ENCODE results near the gene B9D1.
A peak's percentile ranks its signal among the peaks of the same experiment; 100 is the strongest.

The B9D1 gene, protein sequence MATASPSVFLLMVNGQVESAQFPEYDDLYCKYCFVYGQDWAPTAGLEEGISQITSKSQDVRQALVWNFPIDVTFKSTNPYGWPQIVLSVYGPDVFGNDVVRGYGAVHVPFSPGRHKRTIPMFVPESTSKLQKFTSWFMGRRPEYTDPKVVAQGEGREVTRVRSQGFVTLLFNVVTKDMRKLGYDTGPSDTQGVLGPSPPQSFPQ

DNA sequence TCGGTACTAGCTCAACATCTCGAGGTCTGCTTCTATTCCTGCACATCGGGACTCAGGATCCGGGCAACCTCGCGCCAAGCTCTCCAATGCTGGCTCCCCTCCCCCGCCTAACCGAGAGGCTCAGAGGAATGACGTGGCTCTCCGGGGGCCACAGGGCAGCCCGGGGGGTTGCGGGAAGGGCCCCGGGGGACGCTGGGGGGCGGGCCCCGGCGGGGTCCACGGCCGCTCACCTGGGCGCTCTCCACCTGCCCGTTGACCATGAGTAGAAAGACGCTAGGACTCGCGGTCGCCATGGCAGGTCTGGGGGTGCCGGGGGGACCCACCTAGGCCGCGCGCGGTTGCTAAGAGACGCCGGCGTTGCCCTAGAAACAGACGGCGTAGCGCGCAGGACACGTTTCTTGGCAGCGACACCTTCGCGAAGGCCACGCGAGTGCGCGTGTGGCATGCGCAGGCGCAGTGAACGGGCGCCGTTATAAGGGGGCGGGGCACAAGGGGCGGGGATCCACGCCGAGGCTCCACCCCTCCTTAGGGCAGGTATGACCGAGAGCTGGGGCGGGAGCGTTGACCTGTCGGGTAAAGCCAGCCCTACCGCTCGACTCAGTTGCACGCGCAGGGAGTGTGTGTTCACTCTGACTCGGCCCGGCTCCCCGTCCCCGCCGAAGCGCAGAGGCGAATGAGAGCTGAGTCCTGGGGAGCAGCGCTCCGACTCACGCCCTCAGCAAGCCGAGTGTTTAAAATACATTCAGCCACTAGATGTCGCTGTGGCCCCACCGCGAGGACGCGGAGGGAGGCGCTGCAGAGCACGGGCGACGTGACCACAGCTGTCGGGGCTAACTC is at the start of gene B9D1:
Gene B9D1 (minus strand): TSS at position 447 of the 837 bp plus-strand sequence. CDS start 154 bp downstream, at position 293.
- TF ChIP-seq GATA2 (IDR thresholded peaks at IDR 0.05; ENCODE audit: low read depth, low read length) = no peak
- no peak for TF ChIP-seq GATA3 (IDR thresholded peaks at IDR 0.05; ENCODE audit: low read depth, low read length)

DNA sequence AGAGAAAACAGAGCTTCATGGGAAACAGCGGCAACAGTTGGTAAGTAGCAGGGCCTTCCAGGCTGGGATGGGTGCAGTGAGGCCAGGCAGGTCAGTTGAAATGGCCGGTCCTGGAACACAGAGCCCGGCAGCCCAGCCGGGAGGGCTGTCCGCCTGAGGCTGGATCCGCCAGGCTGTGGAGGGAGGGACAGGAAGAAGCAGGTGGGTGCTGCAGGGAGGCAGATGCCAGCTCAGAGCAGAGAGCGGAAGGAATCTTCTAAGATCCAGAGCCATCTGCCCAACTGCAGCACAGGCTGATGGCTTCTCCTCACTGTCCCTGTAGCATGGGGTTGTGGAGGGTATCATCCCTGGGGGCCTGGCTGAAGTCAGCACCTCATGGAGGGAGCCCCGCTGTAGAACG is 49.1 kb upstream of the B9D1 start:
- TF ChIP-seq GATA3 (IDR thresholded peaks at IDR 0.05; ENCODE audit: low read depth, low read length) (no peak), GATA2 (IDR thresholded peaks at IDR 0.05; ENCODE audit: low read depth, low read length) (no peak)

DNA sequence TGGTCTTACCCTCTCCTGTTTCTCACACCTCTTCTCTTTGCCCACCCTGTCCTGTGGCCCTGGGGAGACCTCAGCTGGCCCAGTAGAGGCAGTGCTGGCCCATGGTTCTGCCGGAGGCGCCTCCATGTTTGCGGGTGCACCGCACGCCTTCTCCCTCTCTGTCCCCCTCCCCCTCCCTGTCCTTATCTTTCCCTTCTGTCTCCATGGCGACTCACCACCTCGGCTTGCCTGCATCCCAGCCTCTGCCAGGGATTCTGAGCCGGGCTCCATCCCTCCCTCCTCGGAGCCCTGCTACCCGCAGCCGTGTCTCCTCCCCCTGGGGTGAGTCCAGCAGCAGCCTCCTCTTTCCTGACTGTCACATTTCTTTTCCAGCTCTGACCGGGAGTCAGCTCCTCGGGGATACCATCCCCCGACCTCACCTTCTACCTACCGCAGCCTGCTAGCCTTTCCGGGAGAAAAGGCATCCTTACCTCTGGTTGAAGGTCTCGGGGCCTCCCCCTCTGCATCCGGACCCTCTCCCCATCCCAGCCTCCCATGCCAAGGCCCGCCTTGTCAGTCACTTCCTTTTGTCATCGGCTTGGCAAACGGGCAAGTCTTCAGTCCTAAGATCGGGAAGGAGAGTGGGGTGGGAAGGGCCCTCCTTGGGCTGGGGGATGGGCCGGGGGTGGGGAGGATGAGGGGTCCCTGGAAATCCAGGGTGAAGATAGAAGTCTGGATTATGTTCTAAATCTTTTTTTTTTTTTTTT is 48.5 kb upstream of the B9D1 start, which contains the start of gene RNF112:
Gene RNF112 (plus strand): TSS at position 358 of the 746 bp plus-strand sequence. CDS start 177 bp downstream, at position 535.
- TF ChIP-seq GATA2 (IDR thresholded peaks at IDR 0.05; ENCODE audit: low read depth, low read length) = peak; percentile 96
- no peak for TF ChIP-seq GATA3 (IDR thresholded peaks at IDR 0.05; ENCODE audit: low read depth, low read length)

DNA sequence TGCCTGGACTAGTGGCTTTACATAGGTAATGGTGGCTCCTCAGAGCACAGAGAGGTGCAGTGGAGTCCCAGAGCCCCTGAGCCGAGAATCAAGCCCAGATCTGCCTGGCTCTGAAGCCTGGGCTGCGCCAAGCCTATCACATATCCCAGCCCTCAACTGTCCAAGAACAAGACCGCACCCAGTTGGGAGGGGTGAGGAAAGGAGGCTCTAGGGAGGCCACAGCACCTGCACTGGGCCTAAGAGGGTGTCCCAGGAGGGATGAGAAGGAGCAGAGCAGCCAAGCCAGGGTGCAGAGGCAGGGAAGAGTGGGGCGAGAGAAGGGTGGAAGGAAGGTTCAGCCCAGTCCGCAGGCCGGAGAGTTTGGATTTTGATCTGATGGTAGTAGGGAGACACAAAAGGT is 47.6 kb upstream of the B9D1 start:
- TF ChIP-seq GATA2 (IDR thresholded peaks at IDR 0.05; ENCODE audit: low read depth, low read length) (no peak), GATA3 (IDR thresholded peaks at IDR 0.05; ENCODE audit: low read depth, low read length) (no peak)

DNA sequence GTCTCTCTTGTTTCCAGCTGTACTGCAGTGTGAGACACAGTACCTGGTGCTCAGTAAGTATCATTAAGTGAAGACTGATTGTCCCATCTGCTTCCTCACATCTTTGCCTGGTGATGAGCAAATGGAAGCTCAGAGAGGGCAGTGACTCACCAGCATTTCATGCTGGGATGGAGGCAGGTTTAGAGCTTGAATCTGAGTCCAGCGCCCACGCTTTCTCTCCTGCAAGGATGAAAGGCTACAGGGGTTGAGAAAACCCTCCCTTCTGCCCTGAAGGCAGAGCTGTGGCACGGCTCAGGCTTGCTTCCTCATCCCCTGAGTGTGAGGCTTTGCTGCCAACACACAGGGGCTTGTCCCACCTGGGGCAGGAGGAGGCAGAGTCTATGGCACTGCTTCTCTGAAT is 47.0 kb upstream of the B9D1 start:
- TF ChIP-seq GATA2 (IDR thresholded peaks at IDR 0.05; ENCODE audit: low read depth, low read length) = no peak
- no peak for TF ChIP-seq GATA3 (IDR thresholded peaks at IDR 0.05; ENCODE audit: low read depth, low read length)

DNA sequence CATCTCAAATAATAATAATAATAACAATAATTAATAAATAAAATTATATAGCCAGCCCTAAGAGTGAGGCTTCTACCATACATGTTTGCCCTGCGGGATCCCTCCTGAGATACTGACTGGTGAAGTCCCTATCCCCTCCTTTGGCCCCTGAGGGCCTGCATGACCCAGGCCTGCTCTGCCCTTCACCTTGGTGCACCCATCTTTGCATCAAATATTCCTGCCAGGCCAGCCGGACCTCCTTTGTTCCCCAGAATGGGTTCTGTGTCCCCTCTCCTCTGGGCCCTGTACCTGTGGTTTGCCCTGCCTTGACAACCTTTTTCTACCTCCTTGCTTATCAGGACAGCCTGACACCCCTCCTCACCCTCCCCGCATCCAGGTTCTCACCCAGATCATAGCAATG is 46.5 kb upstream of the B9D1 start:
- TF ChIP-seq GATA2 (IDR thresholded peaks at IDR 0.05; ENCODE audit: low read depth, low read length) (no peak), GATA3 (IDR thresholded peaks at IDR 0.05; ENCODE audit: low read depth, low read length) (no peak)

DNA sequence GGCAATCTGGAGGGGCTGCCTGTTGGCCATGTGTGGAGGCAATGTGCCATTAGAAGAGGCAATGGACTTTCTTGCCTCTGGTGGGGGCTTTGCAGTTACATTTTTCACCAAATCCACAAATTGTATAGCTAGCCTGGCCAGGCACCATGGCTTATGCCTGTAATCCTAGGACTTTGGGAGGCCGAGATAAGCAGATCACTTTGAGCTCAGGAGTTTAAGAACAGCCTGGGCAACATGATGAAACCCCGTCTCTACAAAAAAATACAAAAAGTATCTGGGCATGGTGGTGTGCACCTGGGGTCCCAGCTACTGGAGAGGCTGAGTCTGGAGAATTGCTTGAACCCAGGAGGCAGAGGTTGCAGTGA is 45.8 kb upstream of the B9D1 start:
- no peak for TF ChIP-seq GATA2 (IDR thresholded peaks at IDR 0.05; ENCODE audit: low read depth, low read length)
- no peak for TF ChIP-seq GATA3 (IDR thresholded peaks at IDR 0.05; ENCODE audit: low read depth, low read length)

DNA sequence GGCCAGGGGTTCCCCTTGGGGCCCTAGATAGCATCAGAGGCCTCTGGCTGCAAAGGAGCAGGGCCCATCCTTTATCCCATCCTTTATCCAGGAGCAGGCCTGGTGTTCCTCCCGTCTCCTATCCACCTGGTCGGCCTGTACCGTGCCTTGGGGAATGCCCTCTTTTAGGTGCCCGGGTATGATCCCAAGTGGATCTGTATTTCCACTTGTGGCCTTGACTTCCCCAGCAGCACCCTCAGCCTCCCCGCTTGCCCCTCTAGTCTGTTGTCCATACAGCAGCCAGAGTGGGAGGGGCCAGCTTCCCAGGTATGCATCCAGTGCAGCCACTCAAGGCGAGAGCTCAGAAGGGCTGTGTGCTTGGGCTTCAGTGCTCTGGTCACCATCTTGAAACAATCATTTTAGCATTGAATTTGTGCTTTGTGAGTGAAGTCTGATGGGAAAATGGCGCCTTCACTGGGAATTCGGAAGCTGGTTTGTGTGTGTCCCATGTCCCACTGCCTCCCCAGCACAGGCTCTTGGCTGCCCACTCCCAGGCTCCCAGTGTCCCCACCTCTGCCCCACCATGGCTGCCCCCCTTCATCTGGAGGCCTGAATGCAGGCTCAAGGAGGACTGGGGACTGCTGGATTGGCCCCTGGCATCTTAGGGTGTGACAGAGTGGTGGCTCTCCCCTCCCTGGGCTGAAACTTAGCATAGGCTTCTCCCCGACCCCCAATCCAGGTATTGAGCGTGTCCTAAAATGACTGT is 45.2 kb upstream of the B9D1 start:
- TF ChIP-seq GATA3 (IDR thresholded peaks at IDR 0.05; ENCODE audit: low read depth, low read length) = no peak
- TF ChIP-seq GATA2 (IDR thresholded peaks at IDR 0.05; ENCODE audit: low read depth, low read length) = no peak

DNA sequence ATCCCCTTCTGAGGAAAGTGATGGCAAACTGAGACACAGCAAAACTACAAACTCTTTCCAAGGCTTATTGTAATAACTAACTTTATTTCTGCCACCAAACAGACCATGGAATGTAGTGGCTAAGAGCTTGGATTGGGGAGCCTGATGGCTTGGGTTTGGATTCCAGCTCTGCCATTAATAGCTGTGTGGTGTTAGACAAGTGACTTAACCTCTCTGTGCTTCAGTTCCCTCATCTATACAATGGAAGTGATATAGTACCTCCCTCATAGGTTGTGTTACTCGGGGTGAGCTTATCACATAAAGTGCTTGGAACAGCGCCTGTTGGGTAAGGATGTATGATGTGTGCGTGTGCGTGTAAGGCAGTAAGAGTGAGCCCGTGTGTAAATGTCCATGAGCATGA is 42.6 kb upstream of the B9D1 start:
- TF ChIP-seq GATA3 (IDR thresholded peaks at IDR 0.05; ENCODE audit: low read depth, low read length) = no peak
- TF ChIP-seq GATA2 (IDR thresholded peaks at IDR 0.05; ENCODE audit: low read depth, low read length) = no peak

DNA sequence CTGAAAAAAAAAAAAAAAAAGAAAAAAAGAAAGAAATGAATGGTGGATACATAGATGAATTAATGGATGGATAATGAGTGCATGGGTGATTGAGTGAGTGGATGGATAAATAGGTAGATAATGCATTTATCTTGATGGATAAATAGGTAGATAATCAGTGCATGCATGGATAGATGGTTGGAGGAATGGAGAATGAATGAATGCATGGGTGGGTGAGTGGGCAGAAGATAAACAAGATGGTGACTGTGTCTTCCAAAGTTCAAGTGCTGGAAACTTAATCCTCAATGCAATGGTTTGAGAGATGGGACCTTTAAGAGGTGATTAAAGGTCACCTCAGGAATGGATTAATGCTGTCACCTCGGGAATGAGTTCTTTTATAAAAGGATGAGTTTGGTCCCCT is 41.7 kb upstream of the B9D1 start:
- no peak for TF ChIP-seq GATA3 (IDR thresholded peaks at IDR 0.05; ENCODE audit: low read depth, low read length)
- TF ChIP-seq GATA2 (IDR thresholded peaks at IDR 0.05; ENCODE audit: low read depth, low read length) = no peak

DNA sequence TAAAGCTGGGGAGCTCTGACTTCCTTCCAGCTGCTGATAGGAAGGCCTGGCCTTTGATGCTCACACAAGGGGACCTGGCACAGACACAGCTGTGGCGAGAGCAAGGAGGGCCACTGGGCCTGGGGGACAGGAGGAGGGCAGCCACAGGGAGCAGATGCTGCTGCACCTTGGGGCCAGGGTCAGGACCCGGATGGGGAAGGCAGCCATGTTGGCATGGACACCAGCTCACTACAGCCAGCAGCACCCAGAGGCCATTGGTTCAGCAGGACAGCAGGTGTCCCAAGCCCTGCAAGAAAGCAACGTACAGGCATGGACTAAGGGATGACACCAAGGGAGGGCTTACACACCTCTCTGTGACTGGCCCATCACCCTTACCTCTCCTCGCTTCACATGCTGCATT is 40.5 kb upstream of the B9D1 start:
- TF ChIP-seq GATA3 (IDR thresholded peaks at IDR 0.05; ENCODE audit: low read depth, low read length) (no peak), GATA2 (IDR thresholded peaks at IDR 0.05; ENCODE audit: low read depth, low read length) (no peak)

DNA sequence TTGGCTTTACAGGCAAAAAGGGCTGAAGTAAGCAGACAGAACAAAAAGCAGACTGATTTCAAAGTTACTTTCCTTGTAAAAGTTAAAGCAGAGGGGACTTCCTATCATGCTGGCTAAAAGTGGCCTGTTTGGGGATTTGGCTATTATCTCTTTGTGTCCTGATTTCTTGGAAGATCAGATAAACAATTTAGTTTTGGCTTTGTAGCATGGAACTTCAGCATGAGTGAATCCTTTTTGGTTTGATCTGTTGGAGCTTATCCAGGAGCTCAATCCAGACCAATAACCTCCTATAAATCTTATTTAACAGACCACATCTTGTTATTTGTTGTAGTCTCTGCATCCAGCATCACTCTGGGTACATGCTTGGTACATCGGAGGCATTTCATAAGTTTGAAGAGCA is 39.6 kb upstream of the B9D1 start:
- TF ChIP-seq GATA2 (IDR thresholded peaks at IDR 0.05; ENCODE audit: low read depth, low read length) = no peak; the same call in 1 of the 2 replicates
- TF ChIP-seq GATA3 (IDR thresholded peaks at IDR 0.05; ENCODE audit: low read depth, low read length) = no peak

DNA sequence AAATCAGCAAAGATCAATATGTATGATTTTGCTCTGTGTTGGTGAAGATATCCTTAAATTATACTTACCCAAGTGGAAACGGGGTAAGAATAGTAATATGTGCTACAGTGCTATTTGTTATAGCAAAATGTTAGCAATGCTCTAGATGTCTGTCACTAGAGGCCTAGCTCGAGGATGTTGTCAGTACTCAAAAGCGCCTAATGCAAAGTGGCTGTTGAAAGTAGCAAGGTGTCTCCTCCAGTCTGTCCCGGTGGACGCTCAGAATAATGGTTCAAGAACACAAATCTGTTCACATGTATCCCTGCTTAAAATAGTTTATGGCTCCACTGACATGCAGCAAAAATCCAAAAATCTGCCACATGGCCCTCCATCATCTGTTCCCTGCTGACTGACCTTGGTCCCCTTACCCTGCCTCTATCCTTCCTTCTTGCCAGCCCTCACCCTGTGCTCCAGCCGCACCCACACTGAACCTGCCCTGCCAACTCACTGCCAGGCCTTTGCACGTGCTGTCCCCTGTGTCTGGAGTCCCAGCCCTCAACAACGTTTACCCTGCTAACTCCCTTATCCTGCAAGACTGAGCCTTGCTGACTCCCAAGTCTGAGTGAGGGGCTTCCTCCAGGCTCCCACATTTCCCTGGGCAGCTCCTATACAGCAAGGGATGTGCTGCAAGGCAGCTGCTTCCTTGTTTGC is 38.9 kb upstream of the B9D1 start:
- no peak for TF ChIP-seq GATA3 (IDR thresholded peaks at IDR 0.05; ENCODE audit: low read depth, low read length)
- TF ChIP-seq GATA2 (IDR thresholded peaks at IDR 0.05; ENCODE audit: low read depth, low read length) = no peak

Measured in SH-SY5Y (cell line).